Fibroblast of skin of scalp (primary cell): ENCODE data around the gene HS3ST5.
"Not testable (repeated sequence)": the region's sequence is repeated elsewhere in the genome, so short reads cannot be mapped to it uniquely, and the experiment has no call there.

Source experiments
- DNase-seq: peaks from one replicate; pipeline ENCODE4 v3.0.0-alpha.2; 2013

Gene HS3ST5

GRCh38 chr6:114276783-114277182 lies 66.0 kb downstream of the HS3ST5 start:
- DNase-seq: no peak

GRCh38 chr6:114274836-114275235 lies 68.0 kb downstream of the HS3ST5 start:
- no peak for DNase-seq

- DNase-seq: no peak
Measured at GRCh38 chr6:114272582-114272981, 70.2 kb downstream of the HS3ST5 start.

GRCh38 chr6:114271405-114271804 lies 71.4 kb downstream of the HS3ST5 start:
- no peak for DNase-seq

GRCh38 chr6:114267897-114268296 lies 74.9 kb downstream of the HS3ST5 start:
- no peak for DNase-seq

GRCh38 chr6:114260810-114261209 lies 82.0 kb downstream of the HS3ST5 start:
- no peak for DNase-seq

GRCh38 chr6:114258376-114258775 lies 84.4 kb downstream of the HS3ST5 start:
- no peak for DNase-seq

- no peak for DNase-seq
Measured at GRCh38 chr6:114253431-114253830, 89.4 kb downstream of the HS3ST5 start.

- DNase-seq: no peak
Measured at GRCh38 chr6:114249522-114249921, 93.3 kb downstream of the HS3ST5 start.

- DNase-seq: no peak
Measured at GRCh38 chr6:114247101-114247500, 95.7 kb downstream of the HS3ST5 start.

GRCh38 chr6:114240796-114241195 lies 102.0 kb downstream of the HS3ST5 start:
- no peak for DNase-seq

- no peak for DNase-seq
Measured at GRCh38 chr6:114228675-114229074, 114.1 kb downstream of the HS3ST5 start.

GRCh38 chr6:114227944-114228468 lies 114.8 kb downstream of the HS3ST5 start:
- DNase-seq: no peak

- DNase-seq: no peak
Measured at GRCh38 chr6:114220241-114220640, 122.6 kb downstream of the HS3ST5 start.

- DNase-seq: no peak
Measured at GRCh38 chr6:114218437-114219340, 124.1 kb downstream of the HS3ST5 start.

GRCh38 chr6:114217996-114218395 lies 124.8 kb downstream of the HS3ST5 start:
- not testable (repeated sequence) for DNase-seq

GRCh38 chr6:114216789-114217467 lies 125.9 kb downstream of the HS3ST5 start:
- no peak for DNase-seq

- no peak for DNase-seq
Measured at GRCh38 chr6:114210467-114210866, 132.4 kb downstream of the HS3ST5 start.

GRCh38 chr6:114203460-114203859 lies 139.4 kb downstream of the HS3ST5 start:
- DNase-seq: no peak

GRCh38 chr6:114202389-114202788 lies 140.4 kb downstream of the HS3ST5 start:
- no peak for DNase-seq

- no peak for DNase-seq
Measured at GRCh38 chr6:114200891-114201290, 141.9 kb downstream of the HS3ST5 start.

- DNase-seq: no peak
Measured at GRCh38 chr6:114195631-114196403, 147.0 kb downstream of the HS3ST5 start.

GRCh38 chr6:114195027-114195365 lies 147.8 kb downstream of the HS3ST5 start:
- DNase-seq: no peak
